ENCODE measurements around the gene FARSA. TPM values are rescaled to one million over a fixed set of nuclear protein-coding genes. Genes with fewer than 3 reads are reported as not detected.

Gene FARSA
- polyA plus RNA-seq, 6 donors from 2014 or later = 33.8 to 63.0 (median 44.0) TPM

DNA sequence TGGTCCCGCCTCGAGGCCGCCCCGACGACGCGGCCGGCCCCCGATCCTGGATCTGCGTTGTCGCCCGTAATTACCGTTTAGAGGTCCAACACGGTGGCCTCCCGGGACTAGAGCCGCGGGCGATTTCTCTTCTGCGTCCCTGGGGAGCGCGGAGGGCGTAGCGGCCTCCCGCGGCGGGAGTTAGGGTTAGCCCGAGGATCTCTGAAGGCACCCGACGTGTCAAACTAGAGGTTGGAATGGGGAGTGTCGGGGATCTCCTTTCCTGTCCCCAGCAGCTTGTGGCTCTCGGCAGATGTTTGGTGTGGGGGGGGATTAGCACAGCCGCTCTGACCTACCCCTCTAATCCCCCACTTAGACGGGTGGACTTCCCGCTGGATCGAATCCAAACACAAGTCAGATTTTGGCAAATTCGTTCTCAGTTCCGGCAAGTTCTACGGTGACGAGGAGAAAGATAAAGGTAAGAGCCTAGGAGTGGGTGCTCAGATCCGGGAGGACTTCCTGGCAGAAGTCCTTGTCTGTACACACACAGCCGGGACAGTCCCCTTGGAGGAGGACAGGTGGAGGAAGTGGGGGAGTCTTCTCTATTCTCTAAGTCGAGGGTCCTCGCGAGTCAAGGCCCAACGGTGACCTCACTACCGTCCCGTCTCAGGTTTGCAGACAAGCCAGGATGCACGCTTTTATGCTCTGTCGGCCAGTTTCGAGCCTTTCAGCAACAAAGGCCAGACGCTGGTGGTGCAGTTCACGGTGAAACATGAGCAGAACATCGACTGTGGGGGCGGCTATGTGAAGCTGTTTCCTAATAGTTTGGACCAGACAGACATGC lies 5.5 kb upstream of the FARSA start:
- peak; percentile 61 for DNase-seq

DNA sequence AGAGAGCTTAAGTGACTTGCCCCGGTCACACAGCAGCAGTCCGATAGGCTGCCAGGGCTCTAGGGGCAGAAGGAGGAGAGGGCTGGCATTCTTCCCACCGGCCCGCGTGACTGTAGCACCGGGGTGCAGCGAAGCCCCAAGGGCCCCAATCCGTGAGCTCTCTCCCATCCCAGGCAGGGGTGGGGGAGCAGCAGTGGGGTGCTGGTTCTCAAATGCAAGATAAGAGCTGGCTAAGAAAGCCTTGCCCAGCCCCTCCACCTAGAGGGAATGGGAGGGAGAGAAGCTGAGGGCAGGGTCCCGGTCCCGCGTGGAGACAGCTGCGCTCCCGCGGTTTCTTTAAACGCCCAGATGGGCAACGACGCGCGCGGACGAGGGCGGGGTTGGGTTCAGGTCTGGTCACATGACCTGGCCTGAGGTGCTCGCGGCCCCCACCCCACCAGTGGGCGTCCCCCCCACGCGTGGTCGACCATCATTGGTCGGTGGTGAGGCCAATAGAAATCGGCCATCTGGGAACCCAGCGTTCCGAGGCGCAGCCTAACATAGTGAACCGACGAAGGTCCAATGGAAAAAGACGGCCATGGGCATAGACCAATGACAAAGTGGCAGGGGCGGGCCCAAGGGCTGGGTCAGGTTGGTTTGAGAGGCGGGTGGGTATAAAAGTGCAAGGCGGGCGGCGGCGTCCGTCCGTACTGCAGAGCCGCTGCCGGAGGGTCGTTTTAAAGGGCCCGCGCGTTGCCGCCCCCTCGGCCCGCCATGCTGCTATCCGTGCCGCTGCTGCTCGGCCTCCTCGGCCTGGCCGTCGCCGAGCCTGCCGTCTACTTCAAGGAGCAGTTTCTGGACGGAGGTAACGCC lies 4.6 kb upstream of the FARSA start, which contains the start of gene CALR:
Gene CALR, plus strand, starts transcription at position 683 of the 852 bp plus-strand sequence. Its CDS starts 71 bp downstream, at position 754.
- Mint-ChIP-seq H3K36me3 (peaks cover 5 to 12% of the 10 kb centered on the region in 2 donors), H3K27ac (peak within 1 kb of the TSS; percentile 97 to 99 (median 98)), H3K4me3 (peak within 1 kb of the TSS; percentile 90 to 99 (median 98)), H3K27me3 (no peaks in the 10 kb centered on the region), H3K4me1 (peaks cover 44 to 68% (median 63%) of the 10 kb centered on the region in 3 donors), H3K9me3 (no peaks in the 10 kb centered on the region)
- DNase-seq (peak; percentile 99), ATAC-seq (ENCODE audit: low read depth in 2 of 2) (peak; percentile 86 to 87)

More for the DNA sequence above, 5.5 kb upstream of the FARSA start:
- peak overlapping the region; percentile 97 to 99 (median 98) for H3K27ac Mint-ChIP-seq
- no peaks in the 10 kb centered on the region for H3K27me3 Mint-ChIP-seq
- H3K4me1 Mint-ChIP-seq = peaks cover 46 to 68% (median 63%) of the 10 kb centered on the region in 3 donors
- H3K9me3 Mint-ChIP-seq = no peaks in the 10 kb centered on the region
- peak overlapping the region; percentile 90 to 99 (median 98) for H3K4me3 Mint-ChIP-seq
- H3K36me3 Mint-ChIP-seq = peaks cover 14 to 17% of the 10 kb centered on the region in 2 donors
- peak; percentile 9 to 13 for ATAC-seq (ENCODE audit: low read depth in 2 of 2)

DNA sequence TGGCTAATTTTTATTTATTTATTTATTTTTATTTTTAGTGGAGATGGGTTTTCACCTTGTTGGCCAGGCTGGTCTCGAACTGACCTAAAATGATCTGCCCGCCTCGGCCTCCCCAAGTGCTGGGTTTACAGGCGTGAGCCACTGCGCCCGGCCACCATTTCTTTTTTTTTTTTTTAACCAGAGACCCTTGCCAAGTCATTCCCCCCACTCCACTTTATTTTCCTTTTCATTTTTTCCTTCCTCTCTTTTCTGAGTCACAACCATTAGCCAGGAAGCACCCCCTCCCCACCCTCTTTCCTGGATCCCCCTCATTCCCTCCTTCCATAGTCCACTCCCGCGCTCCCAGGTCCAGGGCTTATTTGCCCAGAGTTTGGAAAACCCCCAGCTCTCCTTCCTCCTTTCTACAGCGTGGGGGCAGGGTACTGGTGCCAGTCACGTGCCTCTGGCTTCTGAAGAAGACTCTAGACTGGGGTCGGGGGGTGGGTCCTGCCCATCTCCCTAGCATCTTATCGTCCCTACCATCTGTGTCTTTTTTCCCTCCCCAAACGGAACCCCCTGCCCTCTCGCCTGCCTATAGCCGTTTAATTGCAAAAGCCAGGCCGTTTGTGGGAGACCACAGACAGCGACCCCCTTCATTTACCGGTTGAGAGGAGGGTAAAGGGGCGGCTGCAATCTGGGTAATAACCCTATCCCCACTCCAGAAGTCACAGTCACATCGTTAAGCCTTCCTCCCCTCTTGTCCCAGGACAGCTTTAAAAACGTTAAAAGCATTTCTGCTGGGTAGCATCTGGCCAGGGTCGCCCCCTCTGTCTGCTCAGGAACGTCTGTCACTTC lies 3.8 kb upstream of the FARSA start:
- H3K9me3 Mint-ChIP-seq = no peaks in the 10 kb centered on the region
- peaks cover 5 to 12% of the 10 kb centered on the region in 2 donors for H3K36me3 Mint-ChIP-seq
- H3K4me3 Mint-ChIP-seq = peak overlapping the region; percentile 90 to 99 (median 98)
- ATAC-seq (ENCODE audit: low read depth in 2 of 2) (no peak), DNase-seq (no peak)
- H3K4me1 Mint-ChIP-seq = peaks cover 53 to 68% (median 66%) of the 10 kb centered on the region in 3 donors
- H3K27me3 Mint-ChIP-seq = no peaks in the 10 kb centered on the region
- peak overlapping the region; percentile 92 to 99 (median 98) for H3K27ac Mint-ChIP-seq

DNA sequence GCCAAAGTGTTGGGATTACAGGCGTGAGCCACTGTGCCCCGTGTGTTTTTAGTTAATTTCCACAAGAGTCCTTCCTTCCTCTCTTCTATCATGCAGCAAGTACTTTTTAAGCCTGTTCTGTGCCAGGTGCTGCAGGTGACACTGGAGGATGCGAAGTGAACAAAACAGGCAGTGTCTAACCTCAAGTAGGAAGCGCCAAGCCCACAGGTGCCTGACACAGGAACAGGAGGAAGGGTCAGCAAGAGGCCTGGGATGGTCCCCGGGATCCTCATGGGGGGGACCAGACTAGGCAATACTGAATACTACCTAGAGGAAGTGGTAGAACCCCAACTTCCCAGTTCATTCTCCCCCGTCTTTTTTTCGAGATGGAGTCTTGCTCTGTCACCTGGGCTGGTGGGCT lies 3.1 kb upstream of the FARSA start:
- Mint-ChIP-seq H3K27me3 (no peaks in the 10 kb centered on the region), H3K9me3 (no peaks in the 10 kb centered on the region), H3K27ac (peak overlapping the region in 3 of 6 donors; percentile 14 to 70 (median 50)), H3K4me3 (peak overlapping the region in 7 of 8 donors; percentile 7 to 98 (median 65)), H3K4me1 (peaks cover 58 to 66% (median 64%) of the 10 kb centered on the region in 3 donors), H3K36me3 (peaks cover 5 to 12% of the 10 kb centered on the region in 2 donors)
- ATAC-seq (ENCODE audit: low read depth in 2 of 2) (no peak), DNase-seq (no peak)

DNA sequence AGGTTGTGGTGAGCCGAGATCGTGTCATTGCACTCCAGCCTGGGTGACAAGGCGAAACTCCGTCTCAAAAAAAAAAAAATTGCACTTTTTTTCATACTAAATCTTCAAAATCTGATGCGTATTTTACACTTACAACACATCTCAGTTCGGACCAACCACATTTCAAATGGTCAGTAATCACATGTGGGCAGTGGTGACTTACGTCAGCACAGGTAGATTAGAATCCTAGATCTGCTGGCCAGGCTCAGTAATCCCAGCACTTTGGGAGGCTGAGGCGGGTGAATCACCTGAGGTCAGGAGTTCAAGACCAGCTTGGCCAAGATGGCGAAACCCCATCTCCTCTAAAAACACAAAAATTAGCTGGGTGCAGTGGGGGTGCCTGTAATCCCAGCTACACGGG lies 1.6 kb upstream of the FARSA start:
- Mint-ChIP-seq H3K27ac (no peak overlapping the region), H3K9me3 (no peaks in the 10 kb centered on the region), H3K36me3 (peaks cover 5 to 7% of the 10 kb centered on the region in 2 donors), H3K4me3 (peak overlapping the region in 3 of 8 donors; percentile 45 to 80 (median 59)), H3K27me3 (no peaks in the 10 kb centered on the region), H3K4me1 (peaks cover 51 to 66% (median 58%) of the 10 kb centered on the region in 3 donors)
- DNase-seq (no peak), ATAC-seq (ENCODE audit: low read depth in 2 of 2) (no peak)

DNA sequence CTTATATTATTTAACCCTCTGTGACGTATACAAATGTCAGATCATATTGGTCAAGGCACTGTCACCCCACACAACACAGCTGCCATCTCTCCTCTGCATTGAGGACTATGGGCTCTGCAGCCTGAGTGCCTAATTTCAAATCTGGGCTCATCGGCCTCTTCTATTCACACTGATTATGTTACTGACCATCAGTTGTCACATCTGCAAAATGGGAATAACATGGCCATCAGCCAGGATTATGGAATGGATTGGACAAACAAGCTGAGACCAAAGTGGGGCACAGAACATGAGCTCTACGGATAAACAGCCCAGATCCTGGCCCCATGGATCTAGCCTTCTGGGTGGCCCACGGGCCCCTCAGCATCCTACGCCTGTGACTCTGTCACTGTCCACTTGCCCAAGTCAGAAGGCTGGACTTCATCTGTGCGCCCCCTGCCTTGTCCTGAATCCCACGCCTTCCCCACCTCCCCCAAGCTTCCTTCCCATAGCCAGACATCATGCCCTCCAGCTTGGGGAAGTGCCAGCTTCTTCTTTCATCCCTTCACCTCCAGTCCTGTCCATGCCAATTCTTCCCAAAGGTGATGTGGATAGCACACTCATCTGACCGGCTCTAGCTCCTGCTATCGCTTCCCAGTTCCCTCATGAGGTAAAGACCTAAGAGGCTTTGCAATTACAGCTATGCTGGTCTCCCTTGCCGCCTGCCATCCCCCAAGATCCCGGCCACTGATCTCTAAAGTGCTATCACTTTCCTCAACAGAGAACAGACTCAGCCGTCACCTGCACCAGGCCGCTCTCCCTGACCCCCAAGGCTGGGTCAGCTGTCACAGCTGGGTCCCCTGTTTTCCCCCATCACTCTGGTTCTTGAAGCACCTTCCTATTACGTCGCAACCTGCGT lies 872 bp downstream of the FARSA start:
- peak overlapping the region; percentile 94 to 99 (median 97) for H3K4me3 Mint-ChIP-seq
- peaks cover 36 to 46% (median 38%) of the 10 kb centered on the region in 3 donors for H3K4me1 Mint-ChIP-seq
- peaks cover 0 to 4% of the 10 kb centered on the region in 2 donors for H3K36me3 Mint-ChIP-seq
- H3K27me3 Mint-ChIP-seq = no peaks in the 10 kb centered on the region
- ATAC-seq (ENCODE audit: low read depth in 2 of 2) (no peak), DNase-seq (peak; percentile 51)
- peak overlapping the region; percentile 82 to 98 (median 95) for H3K27ac Mint-ChIP-seq
- no peaks in the 10 kb centered on the region for H3K9me3 Mint-ChIP-seq

DNA sequence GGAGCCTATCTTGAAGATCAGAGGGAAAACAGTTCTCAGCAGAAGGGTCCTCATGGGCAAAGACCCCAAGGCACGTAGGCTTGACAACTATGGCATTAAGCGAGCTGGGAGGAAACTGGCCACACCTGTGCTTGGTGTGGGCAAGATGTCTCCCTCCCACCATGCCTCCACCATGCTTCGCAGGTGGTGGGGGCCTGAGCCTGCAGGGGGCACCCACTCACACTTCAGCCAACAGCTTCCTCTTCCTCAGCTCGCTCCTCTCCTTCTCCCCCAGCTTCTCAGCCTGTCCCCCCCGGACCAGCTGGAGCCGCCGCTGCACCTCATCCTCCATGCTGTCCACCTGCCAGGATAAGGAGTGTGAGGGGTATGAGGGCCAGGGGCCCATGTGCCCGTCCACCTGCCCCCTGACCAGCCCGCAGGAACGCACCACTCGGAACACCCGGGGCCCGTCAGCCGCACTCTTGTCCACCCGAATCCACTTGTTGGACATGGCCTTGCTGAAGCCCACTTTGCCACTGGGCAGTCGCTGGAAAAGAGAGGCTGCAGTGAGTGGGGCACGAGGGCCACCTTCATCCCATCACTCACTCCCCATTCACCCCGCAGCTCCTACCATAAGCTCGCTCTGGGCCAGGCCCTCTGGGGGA lies 3.4 kb downstream of the FARSA start:
- ATAC-seq (ENCODE audit: low read depth in 2 of 2) (no peak), DNase-seq (no peak)
- Mint-ChIP-seq H3K27me3 (no peaks in the 10 kb centered on the region), H3K27ac (no peak overlapping the region), H3K4me3 (peak overlapping the region in 1 of 8 donors; percentile 71), H3K9me3 (no peaks in the 10 kb centered on the region), H3K4me1 (peaks cover 25 to 33% (median 28%) of the 10 kb centered on the region in 3 donors), H3K36me3 (peaks cover 0 to 4% of the 10 kb centered on the region in 2 donors)

DNA sequence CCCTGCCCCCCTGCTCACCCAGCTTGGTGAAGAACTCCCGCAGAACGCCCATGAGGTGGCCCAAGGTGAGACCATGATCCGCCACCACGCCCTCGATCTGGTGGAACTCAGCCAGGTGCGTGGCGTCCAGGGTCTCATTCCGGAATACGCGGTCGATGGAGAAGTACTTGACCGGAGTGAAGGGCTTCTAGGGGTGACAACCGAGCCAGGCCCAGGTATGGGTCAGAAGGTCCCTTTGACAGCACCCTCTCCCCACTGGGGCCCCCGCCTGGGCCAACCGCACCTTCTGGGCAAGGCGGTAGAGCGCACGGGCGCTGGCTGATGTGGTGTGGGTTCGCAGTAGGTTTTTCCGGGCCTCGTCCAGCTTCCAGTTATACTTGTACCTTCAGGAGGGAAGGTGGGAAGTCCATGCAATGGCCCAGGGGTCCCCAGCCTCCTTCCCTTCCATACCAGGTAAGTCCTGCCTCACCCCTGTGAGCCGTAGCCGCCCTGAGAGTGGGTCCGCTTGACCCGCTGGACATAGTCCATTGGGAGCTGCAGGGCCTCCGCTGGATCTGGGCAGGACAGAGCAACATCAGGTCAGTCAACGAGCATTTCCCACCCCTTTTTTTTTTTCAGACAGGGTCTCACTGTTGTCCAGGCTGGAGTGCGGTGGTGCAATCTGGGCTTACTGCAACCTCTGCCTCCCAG lies 8.7 kb downstream of the FARSA start:
- peaks cover 0 to 16% (median 3%) of the 10 kb centered on the region in 3 donors for H3K4me1 Mint-ChIP-seq
- no peaks in the 10 kb centered on the region for H3K27me3 Mint-ChIP-seq
- H3K36me3 Mint-ChIP-seq = peaks cover 9 to 10% of the 10 kb centered on the region in 2 donors

DNA sequence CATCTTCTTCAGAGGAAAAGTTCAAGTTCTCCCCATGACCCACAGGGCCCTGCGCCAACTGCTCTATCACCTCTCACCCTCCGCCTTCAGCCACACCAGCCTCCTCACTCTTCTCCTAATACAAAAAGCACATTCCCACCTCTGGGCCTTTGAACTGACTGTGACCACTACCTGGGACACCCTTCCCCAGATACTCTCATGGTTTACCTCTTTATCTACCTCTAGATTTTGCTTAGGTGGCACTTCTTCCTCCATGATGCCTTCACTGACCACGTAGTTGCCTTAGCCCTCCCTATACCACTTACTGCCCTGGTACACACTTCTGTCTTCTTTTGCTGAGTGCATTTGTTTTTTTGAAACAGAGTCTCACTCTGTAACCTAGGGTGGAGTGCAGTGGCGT lies 10.6 kb downstream of the FARSA start:
- H3K27me3 Mint-ChIP-seq = no peaks in the 10 kb centered on the region

More for the DNA sequence above, 8.7 kb downstream of the FARSA start:
- Mint-ChIP-seq H3K9me3 (no peaks in the 10 kb centered on the region), H3K4me3 (no peak overlapping the region), H3K27ac (no peak overlapping the region)
- ATAC-seq (ENCODE audit: low read depth in 2 of 2) (no peak), DNase-seq (no peak)

DNA sequence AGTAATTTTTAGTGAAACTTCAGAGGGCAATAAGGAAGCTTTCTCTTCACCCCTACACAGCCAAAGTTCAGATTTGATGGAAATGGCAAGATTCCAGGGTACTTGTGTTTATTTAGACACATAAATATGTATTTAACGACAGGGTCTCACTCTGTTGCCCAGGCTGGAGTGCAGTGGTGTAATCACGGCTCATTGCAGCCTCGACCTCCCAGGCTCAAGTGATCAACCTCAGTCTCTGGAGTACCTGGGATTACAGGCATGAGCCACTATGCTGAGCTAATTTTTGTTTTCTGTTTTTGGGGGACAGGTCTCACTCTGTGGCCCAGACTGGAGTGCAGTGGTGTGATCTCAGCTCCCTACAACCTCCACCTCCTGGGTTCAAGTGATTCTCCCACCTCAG lies 12.5 kb downstream of the FARSA start:
- Mint-ChIP-seq H3K4me3 (no peak overlapping the region), H3K4me1 (peaks cover 12 to 14% (median 12%) of the 10 kb centered on the region in 3 donors), H3K27ac (peak overlapping the region in 3 of 6 donors; percentile 67 to 95 (median 94)), H3K36me3 (peaks cover 5 to 9% of the 10 kb centered on the region in 2 donors), H3K9me3 (no peaks in the 10 kb centered on the region), H3K27me3 (no peaks in the 10 kb centered on the region)
- no peak for DNase-seq
- ATAC-seq (ENCODE audit: low read depth in 2 of 2) = no peak

More for the DNA sequence above, 10.6 kb downstream of the FARSA start:
- Mint-ChIP-seq H3K9me3 (no peaks in the 10 kb centered on the region), H3K36me3 (peaks cover 5 to 9% of the 10 kb centered on the region in 2 donors), H3K4me3 (peak overlapping the region in 1 of 8 donors; percentile 19), H3K4me1 (peaks cover 12 to 17% (median 12%) of the 10 kb centered on the region in 3 donors), H3K27ac (peak overlapping the region in 1 of 6 donors; percentile 82)
- no peak for DNase-seq
- ATAC-seq (ENCODE audit: low read depth in 2 of 2) = no peak

DNA sequence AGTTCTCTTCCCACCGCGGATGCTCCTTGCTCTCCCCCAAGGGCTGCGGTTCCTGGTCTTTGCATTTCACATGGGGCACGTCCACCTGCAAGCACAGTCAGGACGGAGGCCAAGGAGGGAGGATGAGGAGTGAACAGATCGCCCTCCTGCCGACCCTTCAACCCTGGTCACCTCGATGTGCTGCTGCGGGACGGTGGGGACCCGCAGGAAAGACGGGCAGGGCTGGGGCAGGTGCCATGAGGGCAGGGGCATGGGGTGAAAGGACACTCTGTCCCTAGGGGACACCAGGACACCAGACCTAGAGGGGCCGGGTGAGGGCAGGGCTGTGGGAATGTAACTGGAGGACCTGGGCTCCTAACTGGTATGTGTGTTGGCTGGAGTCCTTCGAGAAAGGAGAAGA lies 15.3 kb downstream of the FARSA start:
- Mint-ChIP-seq H3K9me3 (no peaks in the 10 kb centered on the region), H3K4me3 (peak overlapping the region in 3 of 8 donors; percentile 67 to 84 (median 78)), H3K27me3 (no peaks in the 10 kb centered on the region), H3K36me3 (peaks cover 5 to 7% of the 10 kb centered on the region in 2 donors), H3K27ac (peak overlapping the region in 3 of 6 donors; percentile 93 to 95 (median 95)), H3K4me1 (peaks cover 22 to 26% (median 25%) of the 10 kb centered on the region in 3 donors)
- no peak for ATAC-seq (ENCODE audit: low read depth in 2 of 2)
- no peak for DNase-seq

Measured in naive B cell (primary cell).